ENCODE measurements around the gene FOXR1.

Gene FOXR1

GRCh38 chr11:118922745-118923627 is 48.6 kb upstream of the FOXR1 start:
- Histone ChIP-seq H3K4me3 (ENCODE audit: low read depth, low read length) (no peak overlapping the region), H3K27ac (ENCODE audit: extremely low read depth, low read depth, low read length) (no peak overlapping the region), H3K4me1 (ENCODE audit: control insufficient read depth, insufficient read depth, low read length) (peaks cover 21% of the 10 kb centered on the region), H3K36me3 (ENCODE audit: control insufficient read depth in 2 of 2, insufficient read depth in 1 of 2, low read length in 2 of 2) (no peaks in the 10 kb centered on the region), H3K9me3 (ENCODE audit: control insufficient read depth, insufficient read depth, low read depth, low read length) (no peaks in the 10 kb centered on the region)
- TF ChIP-seq ZNF629 (tag by site-specific recombination; IDR thresholded peaks at IDR 0.05), result no peak
- TF ChIP-seq TCF7L2 (IDR thresholded peaks at IDR 0.05; ENCODE audit: borderline replicate concordance, low read depth, low read length), result no peak
- no peak for TF ChIP-seq ZIC2 (tag by site-specific recombination; IDR thresholded peaks at IDR 0.05)
- TF ChIP-seq ZNF121 (tag by site-specific recombination; IDR thresholded peaks at IDR 0.05), result no peak
- TF ChIP-seq ZNF132 (tag by site-specific recombination; IDR thresholded peaks at IDR 0.05; ENCODE audit: borderline replicate concordance), result no peak
- no peak for TF ChIP-seq ZNF530 (tag by site-specific recombination; IDR thresholded peaks at IDR 0.05; ENCODE audit: low read depth)
- TF ChIP-seq ZNF645 (tag by site-specific recombination; IDR thresholded peaks at IDR 0.05), result no peak
- TF ChIP-seq ZBTB17 (tag by site-specific recombination; IDR thresholded peaks at IDR 0.05), result no peak
- no peak for TF ChIP-seq ZNF433 (tag by site-specific recombination; IDR thresholded peaks at IDR 0.05; ENCODE audit: low read depth)
- TF ChIP-seq MZF1 (tag by site-specific recombination; IDR thresholded peaks at IDR 0.05; ENCODE audit: borderline replicate concordance), result no peak
- TF ChIP-seq ZNF776 (tag by site-specific recombination; IDR thresholded peaks at IDR 0.05; ENCODE audit: borderline replicate concordance), result no peak
- no peak for TF ChIP-seq ZNF37A (tag by site-specific recombination; IDR thresholded peaks at IDR 0.05)
- no peak for TF ChIP-seq ZNF555 (tag by site-specific recombination; conservative IDR thresholded peaks at IDR 0.05)
- no peak for TF ChIP-seq ZNF843 (tag by site-specific recombination; IDR thresholded peaks at IDR 0.05)
- TF ChIP-seq ZBTB48 (tag by site-specific recombination; IDR thresholded peaks at IDR 0.05), result no peak
- POLR2A ChIA-PET, result interaction anchor here (0.6 to 1.3 kb wide), 2 partner anchors 172 to 203 kb away, joined by 3 to 5 read pairs; a partner anchor contains a TSS
- CTCF ChIA-PET, result interaction anchor here (0.5 to 1.3 kb wide), 2 partner anchors 233 to 408 kb away, joined by 3 to 4 read pairs; no protein-coding TSS in a partner anchor

- Histone ChIP-seq H3K4me1 (ENCODE audit: control insufficient read depth, insufficient read depth, low read length) (peaks cover 21% of the 10 kb centered on the region), H3K4me3 (ENCODE audit: low read depth, low read length) (peak overlapping the region; percentile 77), H3K36me3 (ENCODE audit: control insufficient read depth in 2 of 2, insufficient read depth in 1 of 2, low read length in 2 of 2) (no peaks in the 10 kb centered on the region), H3K27ac (ENCODE audit: extremely low read depth, low read depth, low read length) (no peak overlapping the region), H3K9me3 (ENCODE audit: control insufficient read depth, insufficient read depth, low read depth, low read length) (no peaks in the 10 kb centered on the region)
- POLR2A ChIA-PET, result interaction anchor here (1.3 kb wide), 1 partner anchor 171 kb away, joined by 3 read pairs; a partner anchor contains a TSS
- CTCF ChIA-PET, result interaction anchor here (0.5 to 1.4 kb wide), 4 partner anchors 33 to 276 kb away, joined by 3 to 5 read pairs (median 3); no protein-coding TSS in a partner anchor
- TF ChIP-seq ZNF623 (tag by site-specific recombination; IDR thresholded peaks at IDR 0.05), result no peak
- TF ChIP-seq REPIN1 (tag by site-specific recombination; IDR thresholded peaks at IDR 0.05; ENCODE audit: low read depth), result no peak
- no peak for TF ChIP-seq ZNF391 (tag by site-specific recombination; IDR thresholded peaks at IDR 0.05; ENCODE audit: borderline replicate concordance, low read depth)
- TF ChIP-seq ZNF521 (tag by site-specific recombination; IDR thresholded peaks at IDR 0.05), result no peak
- TF ChIP-seq ZNF473 (tag by site-specific recombination; IDR thresholded peaks at IDR 0.05), result no peak
- TF ChIP-seq IKZF3 (tag by site-specific recombination; IDR thresholded peaks at IDR 0.05), result no peak
- no peak for TF ChIP-seq ZBTB1 (tag by site-specific recombination; IDR thresholded peaks at IDR 0.05)
- TF ChIP-seq ZNF223 (tag by site-specific recombination; IDR thresholded peaks at IDR 0.05), result no peak
- no peak for TF ChIP-seq RBAK (tag by site-specific recombination; IDR thresholded peaks at IDR 0.05)
- TF ChIP-seq REST (tag by site-specific recombination; IDR thresholded peaks at IDR 0.05), result no peak
- no peak for TF ChIP-seq ZNF146 (tag by site-specific recombination; IDR thresholded peaks at IDR 0.05)
- no peak for TF ChIP-seq ZNF837 (tag by site-specific recombination; IDR thresholded peaks at IDR 0.05)
- no peak for TF ChIP-seq ZFP3 (tag by site-specific recombination; IDR thresholded peaks at IDR 0.05; ENCODE audit: low read depth)
- TF ChIP-seq ZNF48 (tag by site-specific recombination; IDR thresholded peaks at IDR 0.05), result no peak
- TF ChIP-seq ZNF645 (tag by site-specific recombination; IDR thresholded peaks at IDR 0.05), result no peak
Observed at GRCh38 chr11:118923721-118924587, 47.6 kb upstream of the FOXR1 start.

Measured in HEK293 (cell line).